B cell (primary cell): ENCODE results near the gene SLC6A1.

Experiments used
- CTCF ChIP-seq: fragments of 200-600 bp; IDR thresholded peaks from one replicate; pipeline ENCODE4 v1.8.0; 2022; ENCODE audit warnings: antibody characterized with exemption, mild to moderate bottlenecking
- EZH2 ChIP-seq: IDR thresholded peaks from 2 replicates; pipeline ENCODE4 v1.6.1; 2012; ENCODE audit warnings: borderline replicate concordance, low read depth, mild to moderate bottlenecking, moderate library complexity, low read length; ENCODE audit not compliant: insufficient read depth, poor library complexity, severe bottlenecking

- TF ChIP-seq CTCF (no peak), EZH2 (no peak)
Observed at GRCh38 chr3:10975695-10976234, 16.8 kb upstream of the SLC6A1 start.
